ENCODE measurements around the gene PDLIM7. TPM values are rescaled to one million over a fixed set of nuclear protein-coding genes. Genes with fewer than 3 reads are reported as not detected.
A peak's percentile ranks its signal among the peaks of the same experiment; 100 is the strongest.

Gene PDLIM7
- total and polyA plus RNA-seq, 2 donors (not counting 3 experiments of a cell fraction or from before 2014, with no cell fraction given) = 314 to 318 TPM

- peaks cover 64% of the 10 kb centered on the region for H3K79me2 ChIP-seq (ENCODE audit: control insufficient read depth, insufficient read depth, low read length)
- peaks cover 0 to 2% of the 10 kb centered on the region in 2 experiments for H3K36me3 ChIP-seq (ENCODE audit: control insufficient read depth in 2 of 2, extremely low read depth in 1 of 2, insufficient read depth in 2 of 2, low read length in 2 of 2)
- H3K4me3 ChIP-seq (replicated peaks in 1 of 3; ENCODE audit: insufficient read depth in 1 of 3, low read depth in 1 of 3, low read length in 3 of 3) = no peak overlapping the region
- ChIA-PET CTCF (interaction anchor here (0.7 to 1.7 kb wide), 11 partner anchors 9 to 228 kb away, joined by 3 to 7 read pairs (median 3); partner anchors contain the start of genes DDX41 and TMED9), POLR2A (interaction anchor here (0.6 kb wide), 1 partner anchor 15 kb away, joined by 6 read pairs; no protein-coding TSS in a partner anchor)
- peaks cover 9% of the 10 kb centered on the region for H4K20me1 ChIP-seq (replicated peaks; ENCODE audit: control insufficient read depth, extremely low read depth, insufficient read depth, low read length)
- H3K4me1 ChIP-seq (ENCODE audit: control insufficient read depth, extremely low read depth, insufficient read depth, low read length) = peaks cover 15% of the 10 kb centered on the region
- no peaks in the 10 kb centered on the region for H3K9me1 ChIP-seq (replicated peaks; ENCODE audit: control insufficient read depth, extremely low read depth, insufficient read depth, low read length)
- no peak overlapping the region for H3K4me2 ChIP-seq (ENCODE audit: insufficient read depth, low read length)
- no peak overlapping the region for H2AFZ ChIP-seq (ENCODE audit: low read depth, low read length)
- peak; percentile 87 for DNase-seq (ENCODE audit: low read depth, low spot score)
- H3K27me3 ChIP-seq (ENCODE audit: control insufficient read depth in 2 of 2, insufficient read depth in 2 of 2, low read length in 2 of 2) = no peaks in the 10 kb centered on the region
- FAIRE-seq = peak; percentile 90
- no TSS peak for BruUV-seq (replicated peaks)
- dilution Hi-C loops (cut with MboI; ENCODE audit: extremely low pct_ligation_motif_present, low sequenced_read_pairs) (no loop called here), intact Hi-C loops (cut with micrococcal nuclease) (loop anchor here (2.0 kb wide), 1 partner anchor 51 kb away; no protein-coding TSS in a partner anchor)
- H3K9ac ChIP-seq (replicated peaks; ENCODE audit: extremely low read depth, insufficient read depth, low read length) = no peak overlapping the region
- H3K27ac ChIP-seq (ENCODE audit: insufficient read depth, low read depth, low read length) = peak overlapping the region; percentile 52
- no peaks in the 10 kb centered on the region for H3K9me3 ChIP-seq (replicated peaks; ENCODE audit: control insufficient read depth, insufficient read depth, low read length)
- TF ChIP-seq JUN (IDR thresholded peaks at IDR 0.05; ENCODE audit: borderline replicate concordance, insufficient read depth, insufficient read length, low read depth) (peak; percentile 66), FOS (IDR thresholded peaks at IDR 0.05; ENCODE audit: borderline replicate concordance, insufficient read depth, low read length) (peak; percentile 92), POLR2AphosphoS5 (IDR thresholded peaks at IDR 0.05; ENCODE audit: insufficient read depth, low read depth, low read length) (peak; percentile 19), GATA2 (IDR thresholded peaks at IDR 0.05; ENCODE audit: insufficient read depth, insufficient read length, low read depth, low read length) (peak; percentile 72), MYC (IDR thresholded peaks at IDR 0.05; ENCODE audit: low read depth, low read length) (no peak)
- TF ChIP-seq, protein P1, sequence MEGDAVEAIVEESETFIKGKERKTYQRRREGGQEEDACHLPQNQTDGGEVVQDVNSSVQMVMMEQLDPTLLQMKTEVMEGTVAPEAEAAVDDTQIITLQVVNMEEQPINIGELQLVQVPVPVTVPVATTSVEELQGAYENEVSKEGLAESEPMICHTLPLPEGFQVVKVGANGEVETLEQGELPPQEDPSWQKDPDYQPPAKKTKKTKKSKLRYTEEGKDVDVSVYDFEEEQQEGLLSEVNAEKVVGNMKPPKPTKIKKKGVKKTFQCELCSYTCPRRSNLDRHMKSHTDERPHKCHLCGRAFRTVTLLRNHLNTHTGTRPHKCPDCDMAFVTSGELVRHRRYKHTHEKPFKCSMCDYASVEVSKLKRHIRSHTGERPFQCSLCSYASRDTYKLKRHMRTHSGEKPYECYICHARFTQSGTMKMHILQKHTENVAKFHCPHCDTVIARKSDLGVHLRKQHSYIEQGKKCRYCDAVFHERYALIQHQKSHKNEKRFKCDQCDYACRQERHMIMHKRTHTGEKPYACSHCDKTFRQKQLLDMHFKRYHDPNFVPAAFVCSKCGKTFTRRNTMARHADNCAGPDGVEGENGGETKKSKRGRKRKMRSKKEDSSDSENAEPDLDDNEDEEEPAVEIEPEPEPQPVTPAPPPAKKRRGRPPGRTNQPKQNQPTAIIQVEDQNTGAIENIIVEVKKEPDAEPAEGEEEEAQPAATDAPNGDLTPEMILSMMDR (IDR thresholded peaks at IDR 0.05; ENCODE audit: extremely low read depth in 1 of 2, insufficient read depth in 1 of 2, low read depth in 1 of 2, low read length in 2 of 2) = no peak
These were observed 48.9 kb upstream of the PDLIM7 start for GRCh38 chr5:177546258-177546741.
